ENCODE measurements around the gene CHMP2A.

DNA sequence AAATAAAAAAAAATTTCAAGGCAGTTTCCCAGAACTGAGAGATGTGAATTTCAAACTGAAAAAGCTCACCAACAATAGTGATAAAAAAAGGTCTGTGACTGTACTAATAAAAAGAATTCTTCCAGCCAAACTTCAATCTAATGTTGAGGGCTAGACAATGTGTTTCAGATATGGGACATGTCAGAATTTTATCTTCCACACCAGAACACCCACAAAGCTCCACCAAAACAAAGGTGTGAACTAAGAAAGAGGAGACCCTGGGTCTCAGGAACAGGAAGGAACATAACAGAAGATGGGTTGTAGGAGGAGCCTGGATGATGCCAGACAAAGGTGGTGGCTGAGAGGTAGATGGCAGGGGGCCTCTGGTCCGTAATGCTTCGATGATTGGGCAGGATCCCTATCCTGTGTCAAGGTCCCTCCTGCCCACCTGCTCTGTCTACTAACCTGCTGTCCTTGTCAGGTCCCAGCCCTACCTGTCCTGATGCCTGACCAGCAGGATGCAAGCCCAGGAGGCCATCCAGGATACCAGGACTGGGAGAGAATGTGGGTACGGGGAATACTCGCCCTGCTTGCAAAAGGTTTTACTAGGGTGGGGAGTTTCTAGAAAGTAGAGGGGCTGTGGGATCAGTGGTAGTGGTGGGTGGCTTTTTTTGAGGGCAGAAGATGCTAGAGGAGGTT is 13.7 kb upstream of the CHMP2A start:
- TF ChIP-seq MAX (IDR thresholded peaks at IDR 0.05) (no peak), CTCF (IDR thresholded peaks at IDR 0.05; ENCODE audit: low read depth, low read length, missing input control) (no peak), NR2F2 (IDR thresholded peaks at IDR 0.05) (no peak), RAD21 (IDR thresholded peaks at IDR 0.05) (no peak), FOXA1 (IDR thresholded peaks at IDR 0.05) (no peak), EGR1 (IDR thresholded peaks at IDR 0.05; ENCODE audit: low read depth in 2 of 2) (no peak), ATF3 (IDR thresholded peaks at IDR 0.05) (no peak), TAF1 (conservative IDR thresholded peaks at IDR 0.05) (no peak), YY1 (IDR thresholded peaks at IDR 0.05) (no peak), JUND (IDR thresholded peaks at IDR 0.05) (no peak), GABPA (IDR thresholded peaks at IDR 0.05 in 1 of 2, conservative IDR thresholded peaks at IDR 0.05 in 1 of 2) (no peak)
- TF ChIP-seq, protein P1, sequence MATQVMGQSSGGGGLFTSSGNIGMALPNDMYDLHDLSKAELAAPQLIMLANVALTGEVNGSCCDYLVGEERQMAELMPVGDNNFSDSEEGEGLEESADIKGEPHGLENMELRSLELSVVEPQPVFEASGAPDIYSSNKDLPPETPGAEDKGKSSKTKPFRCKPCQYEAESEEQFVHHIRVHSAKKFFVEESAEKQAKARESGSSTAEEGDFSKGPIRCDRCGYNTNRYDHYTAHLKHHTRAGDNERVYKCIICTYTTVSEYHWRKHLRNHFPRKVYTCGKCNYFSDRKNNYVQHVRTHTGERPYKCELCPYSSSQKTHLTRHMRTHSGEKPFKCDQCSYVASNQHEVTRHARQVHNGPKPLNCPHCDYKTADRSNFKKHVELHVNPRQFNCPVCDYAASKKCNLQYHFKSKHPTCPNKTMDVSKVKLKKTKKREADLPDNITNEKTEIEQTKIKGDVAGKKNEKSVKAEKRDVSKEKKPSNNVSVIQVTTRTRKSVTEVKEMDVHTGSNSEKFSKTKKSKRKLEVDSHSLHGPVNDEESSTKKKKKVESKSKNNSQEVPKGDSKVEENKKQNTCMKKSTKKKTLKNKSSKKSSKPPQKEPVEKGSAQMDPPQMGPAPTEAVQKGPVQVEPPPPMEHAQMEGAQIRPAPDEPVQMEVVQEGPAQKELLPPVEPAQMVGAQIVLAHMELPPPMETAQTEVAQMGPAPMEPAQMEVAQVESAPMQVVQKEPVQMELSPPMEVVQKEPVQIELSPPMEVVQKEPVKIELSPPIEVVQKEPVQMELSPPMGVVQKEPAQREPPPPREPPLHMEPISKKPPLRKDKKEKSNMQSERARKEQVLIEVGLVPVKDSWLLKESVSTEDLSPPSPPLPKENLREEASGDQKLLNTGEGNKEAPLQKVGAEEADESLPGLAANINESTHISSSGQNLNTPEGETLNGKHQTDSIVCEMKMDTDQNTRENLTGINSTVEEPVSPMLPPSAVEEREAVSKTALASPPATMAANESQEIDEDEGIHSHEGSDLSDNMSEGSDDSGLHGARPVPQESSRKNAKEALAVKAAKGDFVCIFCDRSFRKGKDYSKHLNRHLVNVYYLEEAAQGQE (IDR thresholded peaks at IDR 0.05) = no peak
- TF ChIP-seq, protein P2, sequence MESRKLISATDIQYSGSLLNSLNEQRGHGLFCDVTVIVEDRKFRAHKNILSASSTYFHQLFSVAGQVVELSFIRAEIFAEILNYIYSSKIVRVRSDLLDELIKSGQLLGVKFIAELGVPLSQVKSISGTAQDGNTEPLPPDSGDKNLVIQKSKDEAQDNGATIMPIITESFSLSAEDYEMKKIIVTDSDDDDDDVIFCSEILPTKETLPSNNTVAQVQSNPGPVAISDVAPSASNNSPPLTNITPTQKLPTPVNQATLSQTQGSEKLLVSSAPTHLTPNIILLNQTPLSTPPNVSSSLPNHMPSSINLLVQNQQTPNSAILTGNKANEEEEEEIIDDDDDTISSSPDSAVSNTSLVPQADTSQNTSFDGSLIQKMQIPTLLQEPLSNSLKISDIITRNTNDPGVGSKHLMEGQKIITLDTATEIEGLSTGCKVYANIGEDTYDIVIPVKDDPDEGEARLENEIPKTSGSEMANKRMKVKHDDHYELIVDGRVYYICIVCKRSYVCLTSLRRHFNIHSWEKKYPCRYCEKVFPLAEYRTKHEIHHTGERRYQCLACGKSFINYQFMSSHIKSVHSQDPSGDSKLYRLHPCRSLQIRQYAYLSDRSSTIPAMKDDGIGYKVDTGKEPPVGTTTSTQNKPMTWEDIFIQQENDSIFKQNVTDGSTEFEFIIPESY (IDR thresholded peaks at IDR 0.05) = no peak
